ENCODE results near the gene SDSL.

The SDSL gene

DNA sequence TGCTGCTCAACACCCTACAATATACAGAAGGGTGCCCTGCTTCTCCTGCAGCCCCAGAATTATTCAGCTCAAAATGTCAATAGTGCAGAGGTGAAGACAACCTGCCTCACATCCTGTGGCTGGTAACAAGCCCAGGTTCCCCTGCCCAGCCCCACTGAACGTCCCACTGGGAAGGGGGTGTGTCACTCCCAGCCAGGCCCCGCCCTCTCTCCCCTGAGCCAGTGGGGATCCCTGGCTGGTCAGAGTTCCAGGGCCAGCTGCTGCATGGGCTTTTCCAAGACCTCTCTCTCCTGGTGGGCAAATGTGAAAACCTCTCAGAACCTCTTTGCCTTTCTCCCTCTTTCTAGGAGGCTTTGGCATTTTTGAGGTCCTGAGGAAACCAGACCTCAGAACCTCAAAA is 63.1 kb downstream of the SDSL start:
- DNase-seq (ENCODE audit: low spot score), result peak; percentile 68

DNA sequence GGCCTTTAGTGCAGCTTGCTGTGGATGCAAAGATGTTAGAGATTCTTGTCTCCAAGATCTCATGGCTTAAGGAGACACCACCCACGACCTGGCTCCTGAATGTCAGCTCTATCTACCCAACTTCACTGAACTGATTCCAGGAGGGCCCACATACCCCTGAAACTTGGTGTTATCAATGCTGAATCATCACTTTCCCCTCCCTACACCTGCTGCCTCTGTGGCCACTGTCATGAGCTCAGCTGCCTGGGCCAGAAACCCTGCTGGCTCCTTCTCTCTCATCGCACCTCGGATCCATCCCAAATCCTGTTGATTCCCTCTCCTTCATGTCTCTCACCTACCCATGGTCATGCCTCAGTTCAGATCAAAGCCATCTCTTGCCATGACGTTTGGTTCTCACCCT is 64.5 kb downstream of the SDSL start:
- no peak for DNase-seq (ENCODE audit: low spot score)
